A673 (cell line): ENCODE measurements around the gene SLC22A4.

Source experiments
- CTCF ChIP-seq: fragments of 300-800, 200-600 bp; sonication (generic); conservative IDR thresholded peaks from 2 replicates; pipeline ENCODE4 v1.5.1; 2017; ENCODE audit warnings: low read depth, mild to moderate bottlenecking, antibody characterized with exemption, low read length, moderate library complexity, mixed read lengths
- EZH2 ChIP-seq: fragments of 200-600 bp; sonication (generic); IDR thresholded peaks from 2 replicates; pipeline ENCODE4 v1.6.1; 2017; ENCODE audit warnings: borderline replicate concordance, low read depth, mild to moderate bottlenecking, mixed read lengths, antibody characterized with exemption, low read length; ENCODE audit not compliant: poor library complexity, severe bottlenecking

GRCh38 chr5:132313366-132313765, 19.2 kb downstream of the SLC22A4 start:
- TF ChIP-seq EZH2 (no peak), CTCF (no peak)
